GM19452 (cell line): ENCODE results near the gene DNAL4.

Experiments
- ATAC-seq: cut with Tn5 transposase; IDR thresholded peaks from one replicate; pipeline ENCODE4 v1.9.1; 2021; ENCODE audit not compliant: unreplicated experiment

Gene DNAL4

GRCh38 chr22:38760477-38761201 lies 33.3 kb downstream of the DNAL4 start:
- no peak for ATAC-seq

- no peak for ATAC-seq
These were observed 34.9 kb downstream of the DNAL4 start for GRCh38 chr22:38759005-38759404.

GRCh38 chr22:38758276-38758945 lies 35.5 kb downstream of the DNAL4 start:
- no peak for ATAC-seq

GRCh38 chr22:38757464-38757757 lies 36.5 kb downstream of the DNAL4 start:
- no peak for ATAC-seq

- ATAC-seq, result no peak
These were observed 37.1 kb downstream of the DNAL4 start for GRCh38 chr22:38756711-38757463.

GRCh38 chr22:38755911-38756532 lies 37.9 kb downstream of the DNAL4 start, which contains the start of gene SUN2:
Gene SUN2 (minus strand): TSS chr22:38755998. CDS start chr22:38752628, 3,370 bp downstream.
- ATAC-seq, result peak; percentile 67

GRCh38 chr22:38755155-38755910 lies 38.6 kb downstream of the DNAL4 start:
- peak; percentile 40 for ATAC-seq

GRCh38 chr22:38754751-38755154 lies 39.2 kb downstream of the DNAL4 start:
- no peak for ATAC-seq

GRCh38 chr22:38753948-38754750 lies 39.8 kb downstream of the DNAL4 start:
- no peak for ATAC-seq

- ATAC-seq, result peak; percentile 40
These were observed 42.3 kb downstream of the DNAL4 start for GRCh38 chr22:38751422-38752346.

- no peak for ATAC-seq
These were observed 42.9 kb downstream of the DNAL4 start for GRCh38 chr22:38751066-38751421.

- no peak for ATAC-seq
These were observed 43.3 kb downstream of the DNAL4 start for GRCh38 chr22:38750638-38751037.

GRCh38 chr22:38750104-38750503 lies 43.8 kb downstream of the DNAL4 start:
- ATAC-seq, result no peak

GRCh38 chr22:38748487-38749136 lies 45.3 kb downstream of the DNAL4 start:
- ATAC-seq, result no peak

GRCh38 chr22:38745676-38746460 lies 48.1 kb downstream of the DNAL4 start:
- ATAC-seq, result no peak

- no peak for ATAC-seq
These were observed 49.0 kb downstream of the DNAL4 start for GRCh38 chr22:38744981-38745380.

- ATAC-seq, result no peak
These were observed 51.6 kb downstream of the DNAL4 start for GRCh38 chr22:38742176-38742942.
